HG03565 (cell line): ENCODE measurements around the gene IGF1.

Source experiments
- ATAC-seq: cut with Tn5 transposase; IDR thresholded peaks from one replicate; pipeline ENCODE4 v1.9.1; 2021; ENCODE audit warnings: mild to moderate bottlenecking, moderate library complexity; ENCODE audit not compliant: unreplicated experiment

Gene IGF1

GRCh38 chr12:102498471-102498870 is 18.1 kb upstream of the IGF1 start:
- ATAC-seq = no peak

- ATAC-seq = no peak
Observed at GRCh38 chr12:102497743-102498142, 17.4 kb upstream of the IGF1 start.

GRCh38 chr12:102496591-102496990 is 16.2 kb upstream of the IGF1 start:
- no peak for ATAC-seq

- ATAC-seq = no peak
Observed at GRCh38 chr12:102487226-102487625, 6.9 kb upstream of the IGF1 start.

GRCh38 chr12:102486153-102486552 is 5.8 kb upstream of the IGF1 start:
- no peak for ATAC-seq

- ATAC-seq = peak; percentile 34
Observed at GRCh38 chr12:102484428-102484958, 4.1 kb upstream of the IGF1 start.

- ATAC-seq = no peak
Observed at GRCh38 chr12:102484017-102484416, 3.7 kb upstream of the IGF1 start.

GRCh38 chr12:102483466-102483865 is 3.1 kb upstream of the IGF1 start:
- peak; percentile 47 for ATAC-seq

DNA sequence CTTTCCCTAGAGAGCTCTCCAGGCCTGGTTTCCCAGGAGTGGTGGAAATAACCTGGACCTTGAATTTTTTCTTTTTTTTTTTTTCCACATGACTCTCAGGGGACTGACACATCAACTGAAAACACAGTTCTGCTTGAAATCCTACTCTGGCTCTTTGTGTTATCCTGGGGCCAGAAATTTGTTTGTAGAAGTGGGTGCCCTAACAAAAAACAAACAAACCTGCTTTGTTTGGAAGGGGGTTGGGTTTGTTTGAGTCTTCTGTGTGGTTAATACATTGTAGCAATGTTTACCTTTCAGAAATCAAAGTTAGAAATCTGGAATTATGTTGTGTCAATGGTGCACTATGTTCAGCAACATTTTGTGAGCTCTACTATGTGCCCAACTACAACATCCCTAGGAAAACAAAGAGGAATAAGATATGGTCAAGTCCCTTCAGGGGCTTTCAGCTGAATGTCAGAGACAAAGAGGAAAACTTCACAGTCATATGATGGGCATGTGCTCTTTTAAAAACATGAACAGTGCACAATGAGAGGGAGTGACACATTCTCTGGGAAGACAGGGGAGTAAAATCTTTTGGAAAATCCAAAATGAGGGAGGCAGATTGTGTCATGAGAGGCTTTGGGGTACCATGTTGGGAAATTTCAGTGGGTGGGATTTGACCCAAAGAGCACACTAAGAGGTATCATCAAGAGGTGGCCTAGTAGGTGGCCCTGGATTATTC is 1.5 kb upstream of the IGF1 start:
- ATAC-seq = no peak

GRCh38 chr12:102479939-102480338 is 424 bp downstream of the IGF1 start:
- ATAC-seq = no peak

- peak; percentile 18 for ATAC-seq
Observed at GRCh38 chr12:102479099-102479885, 1.1 kb downstream of the IGF1 start.

GRCh38 chr12:102478405-102479098 is 1.8 kb downstream of the IGF1 start:
- peak; percentile 44 for ATAC-seq

DNA sequence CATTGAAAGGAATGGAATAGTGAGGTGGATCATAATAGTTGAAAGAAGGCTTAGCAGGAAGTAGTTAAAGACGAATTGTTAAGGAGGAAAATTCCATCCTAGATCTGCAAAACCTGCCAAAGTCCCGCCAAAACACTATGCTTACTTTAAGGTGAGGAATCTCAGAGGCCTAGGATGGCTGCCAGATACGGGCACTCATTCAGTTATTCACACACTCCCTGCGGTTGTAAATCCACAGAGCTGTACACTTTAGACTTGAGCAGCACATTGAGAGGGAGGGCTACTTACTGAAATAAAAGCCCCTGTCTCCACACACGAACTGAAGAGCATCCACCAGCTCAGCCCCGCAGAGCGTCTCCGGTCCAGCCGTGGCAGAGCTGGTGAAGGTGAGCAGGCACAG is 5.0 kb downstream of the IGF1 start:
- ATAC-seq = no peak

DNA sequence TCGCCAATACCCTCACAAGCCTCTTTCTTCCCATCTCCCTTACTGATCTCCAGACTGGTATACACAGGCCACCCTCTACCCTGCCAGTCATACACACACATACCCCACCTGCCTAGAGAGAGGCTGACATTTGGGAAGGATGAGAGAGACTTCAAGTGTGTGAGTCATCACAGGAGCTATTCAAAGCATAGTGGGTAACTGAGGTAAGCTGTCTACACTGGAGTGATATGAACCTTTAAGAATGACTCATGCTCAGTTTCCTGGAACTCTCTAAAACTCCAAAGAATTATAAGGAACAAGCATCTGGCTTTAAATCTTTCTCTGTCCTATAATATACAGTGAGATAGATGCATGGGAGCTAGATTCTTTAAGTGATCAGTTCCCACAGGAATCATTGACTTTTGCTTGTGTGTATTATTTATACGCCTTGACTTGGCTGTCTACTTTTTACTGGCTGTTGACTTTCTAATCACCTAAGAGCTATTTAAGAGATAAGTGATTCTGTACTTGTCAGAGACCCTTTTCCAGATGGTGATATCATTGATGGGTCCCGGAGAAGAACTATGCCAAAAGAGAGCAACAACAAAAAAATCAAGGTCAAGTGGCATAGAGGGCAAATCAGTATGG is 5.8 kb downstream of the IGF1 start:
- no peak for ATAC-seq

- no peak for ATAC-seq
Observed at GRCh38 chr12:102472496-102472895, 7.9 kb downstream of the IGF1 start.

DNA sequence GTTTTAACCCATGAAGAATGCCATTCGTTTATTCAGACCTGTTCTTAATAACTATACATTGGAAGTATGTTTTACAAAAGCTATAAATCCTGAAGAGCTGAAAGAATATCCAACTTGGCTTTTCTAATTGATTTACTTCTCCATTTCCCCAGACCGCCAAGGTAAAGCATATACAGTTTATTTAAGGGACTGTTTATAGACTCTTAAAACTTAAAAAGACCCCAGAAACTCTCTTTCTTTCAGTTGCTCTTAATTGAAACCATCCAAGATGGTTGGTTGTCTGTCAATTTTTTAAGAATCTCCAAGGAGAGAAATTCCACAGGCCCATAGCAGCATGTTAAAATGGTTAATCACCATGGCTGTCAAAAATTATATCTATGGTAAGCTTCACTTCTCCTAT is 8.8 kb downstream of the IGF1 start:
- no peak for ATAC-seq

DNA sequence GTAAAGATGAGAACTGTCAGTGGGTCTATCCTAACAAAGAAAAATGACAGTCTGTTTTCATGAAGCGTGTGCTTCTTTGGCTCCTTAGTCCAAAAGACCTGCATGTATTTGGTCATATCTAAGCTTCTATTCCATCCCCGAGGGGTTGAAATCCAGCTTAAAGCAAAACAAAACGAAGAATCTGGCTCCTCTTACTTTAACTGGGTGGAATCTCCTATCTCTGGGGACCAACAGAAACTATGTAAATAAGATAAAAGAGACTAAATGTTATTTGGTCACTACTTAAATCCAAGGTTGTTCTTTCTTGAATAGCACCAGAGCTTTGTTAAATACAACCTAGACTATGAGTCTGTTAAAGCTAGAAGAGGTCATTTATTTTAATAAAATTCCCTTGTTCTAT is 9.4 kb downstream of the IGF1 start:
- ATAC-seq = no peak

- ATAC-seq = no peak
Observed at GRCh38 chr12:102468261-102468915, 12.0 kb downstream of the IGF1 start.

- ATAC-seq = no peak
Observed at GRCh38 chr12:102465762-102466560, 14.4 kb downstream of the IGF1 start.
